GM12878 (cell line): Measurements from ENCODE around the gene SLC39A11. TPM values are rescaled to one million over a fixed set of nuclear protein-coding genes. Genes with fewer than 3 reads are reported as not detected.

ENCODE experiments used
- ATAC-seq: fragments of 200-7000 bp; cut with Tn5 transposase; 3 replicates; pipeline ENCODE4 v1.9.1; 2020; ENCODE audit warnings: mild to moderate bottlenecking, moderate library complexity
- BruUV-seq: library from RNA; stranded (reverse); fragments of 400-500 nt; replicated peaks from 2 replicates; lab custom pipeline; 2021; lab: Mats Ljungman, UMichigan
- CTCF ChIA-PET: fragments of 300-600 bp; sonication (Branson Sonifier 250); formaldehyde crosslinking; extraction: SDS; loops from one replicate; lab custom pipeline; 2021; ENCODE audit warnings: inconsistent platforms; lab: Yijun Ruan, JAX
- POLR2A ChIA-PET: fragments of 350-600 bp; formaldehyde crosslinking; extraction: SDS; loops from one replicate; lab custom pipeline; 2021; ENCODE audit warnings: inconsistent platforms; lab: Charles Lee
- RAD21 ChIA-PET: fragments of 300-600 bp; sonication (Branson Sonifier 250); formaldehyde crosslinking; loops from one replicate; lab custom pipeline; 2023; ENCODE audit warnings: antibody characterized with exemption; ENCODE audit not compliant: unreplicated experiment; lab: Charles Lee
- SMC1A ChIA-PET: fragments of 300-600 bp; sonication (Branson Sonifier 250); formaldehyde crosslinking; loops from one replicate; lab custom pipeline; 2023; ENCODE audit not compliant: unreplicated experiment, uncharacterized antibody; lab: Charles Lee
- DNase-seq: peaks from one replicate; pipeline ENCODE4 v3.0.0-alpha.2; 2011; ENCODE audit warnings: low read depth, low spot score
- FAIRE-seq: peaks from 3 replicates; lab custom pipeline; 2011; peaks lifted over from hg19 to GRCh38; lab: Jason Lieb, UNC
- H2AFZ ChIP-seq: 2 replicates; pipeline ENCODE4 v1.6.0; 2011; ENCODE audit warnings: low read depth, low read length, control low read depth; ENCODE audit not compliant: control insufficient read depth
- H3K27ac ChIP-seq: 2 replicates; pipeline ENCODE4 v1.5.1; 2011; ENCODE audit warnings: control low read depth; ENCODE audit not compliant: control insufficient read depth, insufficient read depth
- H3K27me3 ChIP-seq, 2 experiments: replicated peaks in 1 of 2; 2 replicates each; pipeline versions ENCODE4 v1.6.0 to v1.6.1; 2011; ENCODE audit warnings: low read length in 1 of 2; ENCODE audit not compliant: control insufficient read depth in 2 of 2, insufficient read depth in 2 of 2
- H3K36me3 ChIP-seq, 2 experiments: 2 replicates each; pipeline ENCODE4 v1.5.1; 2011; ENCODE audit warnings: low read length in 1 of 2; ENCODE audit not compliant: control insufficient read depth in 2 of 2, insufficient read depth in 2 of 2
- H3K4me1 ChIP-seq: 2 replicates; pipeline ENCODE4 v1.6.1; 2011; ENCODE audit warnings: mild to moderate bottlenecking, low read length, moderate library complexity, mixed read lengths; ENCODE audit not compliant: control insufficient read depth, insufficient read depth
- H3K4me2 ChIP-seq: 2 replicates; pipeline ENCODE4 v1.6.0; 2011; ENCODE audit warnings: control low read depth; ENCODE audit not compliant: control insufficient read depth, insufficient read depth
- H3K4me3 ChIP-seq: fragments of 200-600 bp; sonication (generic); 2 replicates; pipeline ENCODE4 v1.5.1; 2016
- H3K79me2 ChIP-seq: 2 replicates; pipeline ENCODE4 v1.6.0; 2011; ENCODE audit warnings: low read length; ENCODE audit not compliant: control insufficient read depth, insufficient read depth
- H3K9ac ChIP-seq: 2 replicates; pipeline ENCODE4 v1.8.0; 2011; ENCODE audit warnings: low read length, control low read depth, mixed read lengths; ENCODE audit not compliant: control insufficient read depth, insufficient read depth
- H3K9me3 ChIP-seq: replicated peaks from 3 replicates; pipeline ENCODE4 v1.5.1; 2011; ENCODE audit warnings: mild to moderate bottlenecking, low read length; ENCODE audit not compliant: control insufficient read depth, insufficient read depth
- H4K20me1 ChIP-seq: 2 replicates; pipeline ENCODE4 v1.6.0; 2011; ENCODE audit not compliant: control insufficient read depth, insufficient read depth
- BCLAF1 ChIP-seq: fragments of 450-650 bp; IDR thresholded peaks from 2 replicates; pipeline ENCODE4 v1.6.1; 2017; ENCODE audit warnings: antibody characterized with exemption, mild to moderate bottlenecking, moderate library complexity
- CHD1 ChIP-seq: IDR thresholded peaks from 2 replicates; pipeline ENCODE4 v1.6.1; 2012; ENCODE audit warnings: low read depth, low read length, improper control_type of control experiment
- CHD2 ChIP-seq: IDR thresholded peaks from 2 replicates; pipeline ENCODE4 v1.6.1; 2011; ENCODE audit warnings: low read depth, low read length, improper control_type of control experiment, borderline replicate concordance
- CREM ChIP-seq: IDR thresholded peaks from 2 replicates; pipeline ENCODE4 v1.6.1; 2014; ENCODE audit warnings: antibody characterized with exemption, low read depth
- ESRRA ChIP-seq: IDR thresholded peaks from 2 replicates; pipeline ENCODE4 v1.6.1; 2012; ENCODE audit warnings: mild to moderate bottlenecking, low read length, improper control_type of control experiment
- ETV6 ChIP-seq, 2 experiments: fragments of 450-650 bp in 1 of 2; IDR thresholded peaks in 1 of 2; conservative IDR thresholded peaks in 1 of 2; 2 replicates each; pipeline ENCODE4 v1.6.1; 2014; ENCODE audit warnings: antibody characterized with exemption in 1 of 2, borderline replicate concordance in 1 of 2, low read depth in 1 of 2, mild to moderate bottlenecking in 1 of 2, moderate library complexity in 1 of 2
- IRF4 ChIP-seq: IDR thresholded peaks from 2 replicates; pipeline ENCODE4 v1.6.1; 2011; ENCODE audit warnings: low read depth, low read length
- KDM1A ChIP-seq: fragments of 200-600 bp; sonication (generic); IDR thresholded peaks from 2 replicates; pipeline ENCODE4 v1.6.1; 2016; ENCODE audit warnings: borderline replicate concordance
- RCOR1 ChIP-seq: conservative IDR thresholded peaks from 2 replicates; pipeline ENCODE4 v1.6.1; 2012; ENCODE audit warnings: low read depth, low read length, improper control_type of control experiment
- SMAD1 ChIP-seq: fragments of 450-650 bp; IDR thresholded peaks from 2 replicates; pipeline ENCODE4 v1.6.1; 2018; ENCODE audit warnings: mild to moderate bottlenecking, low read depth; ENCODE audit not compliant: partially characterized antibody
- SMC3 ChIP-seq: IDR thresholded peaks from 2 replicates; pipeline ENCODE4 v1.6.1; 2011; ENCODE audit warnings: low read length, improper control_type of control experiment, borderline replicate concordance
- TARDBP ChIP-seq: IDR thresholded peaks from 2 replicates; pipeline ENCODE4 v1.6.1; 2016; ENCODE audit warnings: borderline replicate concordance
- YBX1 ChIP-seq: fragments of 450-650 bp; IDR thresholded peaks from 2 replicates; pipeline ENCODE4 v1.6.1; 2016; ENCODE audit warnings: antibody characterized with exemption
- WGBS: methylation state at CpG from one replicate; pipeline ENCODE4 v1.1.6; 2016; ENCODE audit warnings: low lambda C conversion rate; ENCODE audit not compliant: insufficient replicate concordance, insufficient coverage; ENCODE audit errors: missing lambda C conversion rate; 5-methylcytosine and 5-hydroxymethylcytosine counted together
- in situ Hi-C: fragments of 300-500 bp; cut with MboI; formaldehyde crosslinking; loops from 9 replicates; pipeline ENCODE4 v1.14.3; 2018; ENCODE audit warnings: mixed read lengths
- intact Hi-C: fragments of 100-400 bp; cut with micrococcal nuclease; formaldehyde crosslinking; loops from one replicate; pipeline ENCODE4 v1.14.2; 2022; ENCODE audit not compliant: unreplicated experiment
- polyA plus RNA-seq, 11 experiments: library from polyadenylated mRNA; depleted of rRNA in 4 of 11; unstranded in 6 of 11; stranded (reverse) in 5 of 11; fragments of >200 nt; fragmentation: Nextera tagmentation in 4 of 11; fragmentation: Illumina TruSeq in 1 of 11; extraction: Ambion mirVana in 4 of 11; extraction: Trizol in 1 of 11; gene quantifications; 1 replicate in 1 of 11; 2 replicates in 10 of 11; pipeline versions ENCODE4 v1.2.1 to v1.2.3, GENCODE V29; 2011 to 2016; ENCODE audit warnings: inconsistent platforms in 2 of 11, missing spikeins in 2 of 11, low read depth in 1 of 11
- total RNA-seq, 4 experiments: library from RNA; depleted of rRNA in 3 of 4; stranded (reverse); fragments of >200 nt in 3 of 4; fragmentation: Illumina TruSeq in 1 of 4; extraction: Trizol in 1 of 4; gene quantifications; 2 replicates each; pipeline versions ENCODE4 v1.2.1 to v1.2.3, GENCODE V29; 2013 to 2021
- TF ChIP-seq, protein P1 (sequence below): IDR thresholded peaks from 2 replicates; pipeline ENCODE4 v1.6.1; 2012; ENCODE audit warnings: low read depth, low read length, improper control_type of control experiment

Gene SLC39A11
- total and polyA plus RNA-seq, 10 of the 15 experiments (the other 5 are each of a cell fraction or from before 2014, with no cell fraction given) = 8.6 to 23.8 (median 14.0) TPM

DNA sequence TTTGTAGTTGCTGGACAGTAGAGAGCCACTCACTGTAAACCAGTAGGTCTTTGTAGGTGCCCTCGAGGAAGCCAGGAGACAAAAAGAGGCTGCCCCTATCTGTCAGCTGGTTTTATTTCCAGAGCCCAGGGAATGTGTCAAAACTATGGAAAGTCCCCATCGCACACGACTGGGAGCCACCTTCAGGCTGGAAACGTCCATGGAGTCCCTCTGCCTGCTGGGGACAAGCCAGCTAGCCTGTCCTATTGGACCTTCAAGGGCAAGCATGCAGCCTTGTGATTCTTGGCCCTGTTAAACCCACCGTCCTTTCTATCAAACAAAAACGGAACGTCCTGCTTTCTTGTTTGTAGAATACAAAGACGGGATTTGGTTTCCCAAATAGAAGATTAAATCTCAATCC lies 289.8 kb downstream of the SLC39A11 start:
- WGBS = 83% methylated on average over 8 of the region's 8 CpGs
- ATAC-seq (no peak), DNase-seq (no peak), FAIRE-seq (no peak)
- CTCF ChIA-PET = no interaction called here
- no peak overlapping the region for H3K4me3 ChIP-seq
- H3K4me2 ChIP-seq = no peak overlapping the region
- H3K9me3 ChIP-seq = no peaks in the 10 kb centered on the region; the same call in 2 of the 3 replicates
- no peaks in the 10 kb centered on the region for H4K20me1 ChIP-seq
- H3K4me1 ChIP-seq = no peaks in the 10 kb centered on the region
- TF ChIP-seq CREM = no peak
- intact Hi-C loops (no loop called here), in situ Hi-C loops (no loop called here)
- no peaks in the 10 kb centered on the region; a peak in 1 of 4 replicates for H3K36me3 ChIP-seq
- SMC1A ChIA-PET = no interaction called here
- POLR2A ChIA-PET = no interaction called here
- no peak overlapping the region for H2AFZ ChIP-seq
- no peaks in the 10 kb centered on the region for H3K79me2 ChIP-seq
- H3K9ac ChIP-seq = no peak overlapping the region
- no peak overlapping the region for H3K27ac ChIP-seq
- RAD21 ChIA-PET = no interaction called here
- no peaks in the 10 kb centered on the region for H3K27me3 ChIP-seq
- no TSS peak for BruUV-seq

DNA sequence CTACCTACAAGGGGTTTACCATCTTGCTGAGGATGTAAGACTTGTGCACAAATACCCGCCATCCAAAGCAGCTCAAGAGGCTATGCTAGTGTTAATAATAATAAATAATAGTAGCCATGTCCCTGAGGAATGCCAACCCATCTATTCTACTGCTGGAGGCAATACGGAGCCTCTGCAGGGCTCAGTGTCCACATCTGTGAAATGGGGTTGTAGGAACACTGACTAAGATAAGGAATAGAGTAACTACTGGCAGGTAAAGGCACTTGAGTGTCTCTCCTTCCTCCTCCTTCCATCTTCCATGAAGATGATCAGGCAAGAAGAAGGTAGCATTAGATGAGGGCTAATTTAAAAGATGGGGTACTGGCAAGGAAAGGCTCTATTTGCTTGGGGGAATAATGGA lies 295.3 kb downstream of the SLC39A11 start:
- WGBS = 44% methylated on average over 2 of the region's 2 CpGs
- ATAC-seq = no peak
- H3K36me3 ChIP-seq = no peaks in the 10 kb centered on the region; a peak in 1 of 4 replicates
- BruUV-seq = no TSS peak
- DNase-seq = no peak
- H3K79me2 ChIP-seq = no peaks in the 10 kb centered on the region
- H3K4me3 ChIP-seq = no peak overlapping the region
- ChIA-PET POLR2A (interaction anchor here (0.6 kb wide), 1 partner anchor 158 kb away, joined by 3 read pairs; no protein-coding TSS in a partner anchor), SMC1A (no interaction called here), CTCF (no interaction called here), RAD21 (no interaction called here)
- no peaks in the 10 kb centered on the region for H3K4me1 ChIP-seq
- no peak overlapping the region for H3K27ac ChIP-seq
- in situ Hi-C loops (no loop called here), intact Hi-C loops (no loop called here)
- H3K9ac ChIP-seq = no peak overlapping the region
- no peak for FAIRE-seq
- H2AFZ ChIP-seq = no peak overlapping the region
- no peak overlapping the region for H3K4me2 ChIP-seq
- no peaks in the 10 kb centered on the region for H3K27me3 ChIP-seq
- peaks cover 8% of the 10 kb centered on the region; the same call in 2 of the 3 replicates for H3K9me3 ChIP-seq
- no peaks in the 10 kb centered on the region for H4K20me1 ChIP-seq
- TF ChIP-seq SMC3 (no peak), YBX1 (no peak), RCOR1 (no peak), BCLAF1 (no peak), ETV6 (conservative IDR thresholded peaks at IDR 0.05 in 1 of 2, IDR thresholded peaks at IDR 0.05 in 1 of 2; ENCODE audit: borderline replicate concordance in 1 of 2, low read depth in 1 of 2) (no peak), KDM1A (no peak), TARDBP (no peak), CHD1 (no peak), SMAD1 (no peak), CHD2 (no peak), IRF4 (no peak), ESRRA (no peak)
- TF ChIP-seq, protein P1, sequence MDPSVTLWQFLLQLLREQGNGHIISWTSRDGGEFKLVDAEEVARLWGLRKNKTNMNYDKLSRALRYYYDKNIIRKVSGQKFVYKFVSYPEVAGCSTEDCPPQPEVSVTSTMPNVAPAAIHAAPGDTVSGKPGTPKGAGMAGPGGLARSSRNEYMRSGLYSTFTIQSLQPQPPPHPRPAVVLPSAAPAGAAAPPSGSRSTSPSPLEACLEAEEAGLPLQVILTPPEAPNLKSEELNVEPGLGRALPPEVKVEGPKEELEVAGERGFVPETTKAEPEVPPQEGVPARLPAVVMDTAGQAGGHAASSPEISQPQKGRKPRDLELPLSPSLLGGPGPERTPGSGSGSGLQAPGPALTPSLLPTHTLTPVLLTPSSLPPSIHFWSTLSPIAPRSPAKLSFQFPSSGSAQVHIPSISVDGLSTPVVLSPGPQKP = no peak
